ENCODE data around the gene STOX2.

GRCh38 chr4:183962419-183962818 lies 57.3 kb downstream of the STOX2 start:
- TF ChIP-seq CTCF (IDR thresholded peaks at IDR 0.05; ENCODE audit: insufficient read depth, low read depth, low read length), result no peak
- TF ChIP-seq EZH2 (IDR thresholded peaks at IDR 0.05; ENCODE audit: insufficient read depth, low read length), result no peak
